ENCODE results near the gene ALKBH5.

ALKBH5 gene

GRCh38 chr17:18218756-18219415 lies 35.3 kb downstream of the ALKBH5 start:
- DNase-seq (ENCODE audit: low read depth in 2 of 2) = no peak

DNA sequence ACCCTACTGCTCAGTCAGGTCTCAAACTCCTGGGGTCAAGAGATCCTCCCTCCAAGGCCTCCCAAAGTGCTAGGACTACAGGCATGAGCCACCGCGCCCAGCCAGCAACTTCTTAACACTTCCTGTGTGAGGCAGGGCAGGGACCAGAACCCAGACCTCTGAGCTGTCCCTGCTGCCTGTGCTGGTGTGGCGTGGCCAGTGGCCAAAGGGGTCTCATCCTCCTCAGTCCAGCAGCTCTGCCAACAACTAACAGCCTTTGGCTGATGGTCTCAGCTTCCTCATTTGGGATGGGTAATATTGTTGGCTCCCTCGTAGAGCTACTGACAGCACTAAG lies 40.4 kb downstream of the ALKBH5 start:
- DNase-seq (ENCODE audit: low read depth in 2 of 2) = no peak

DNA sequence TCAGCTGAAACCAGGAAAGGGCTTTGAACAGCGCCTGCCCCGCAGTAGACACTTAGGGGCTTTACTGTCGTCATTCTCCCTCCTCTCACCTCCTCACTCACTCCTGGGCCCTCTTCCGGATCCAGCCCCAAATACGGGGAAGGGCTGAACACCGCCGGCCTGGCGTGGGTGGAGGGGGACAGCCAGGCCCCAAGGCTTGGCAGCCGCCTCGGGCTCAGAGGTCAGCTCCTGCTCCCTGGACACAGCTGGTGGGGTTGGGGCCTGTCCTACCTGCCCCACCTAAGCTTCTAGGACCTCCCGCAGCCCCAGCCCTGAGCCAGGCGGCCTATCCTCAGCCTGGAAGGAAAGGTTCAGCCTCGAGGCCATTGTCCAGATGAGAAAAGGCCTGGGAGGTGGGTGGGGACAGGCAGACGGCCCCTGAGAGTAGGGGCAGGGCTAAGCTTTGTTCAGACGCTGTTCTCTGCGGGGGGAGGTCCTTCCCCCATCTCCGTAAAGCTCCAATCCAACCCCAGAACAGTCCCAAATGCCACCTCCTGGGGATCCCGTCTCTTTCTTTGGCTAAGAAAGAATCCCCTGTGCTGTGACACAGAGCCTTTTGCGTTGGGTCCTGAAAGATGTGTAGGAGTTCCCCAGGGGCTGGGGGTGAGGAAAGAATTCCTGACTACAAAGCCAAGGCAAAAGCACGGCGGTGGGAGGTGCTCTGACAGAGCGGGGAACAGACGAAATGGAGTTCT lies 40.9 kb downstream of the ALKBH5 start:
- DNase-seq (ENCODE audit: low read depth in 2 of 2) = no peak

- peak; percentile 89 to 94 for DNase-seq (ENCODE audit: low read depth in 2 of 2)
These were observed 41.6 kb downstream of the ALKBH5 start, which contains the start of gene LLGL1 for GRCh38 chr17:18225121-18225641. Gene LLGL1 (plus strand): TSS chr17:18225635. CDS start chr17:18225683, 48 bp downstream.

- no peak for DNase-seq (ENCODE audit: low read depth in 2 of 2)
These were observed 42.1 kb downstream of the ALKBH5 start for GRCh38 chr17:18225642-18226283.

DNA sequence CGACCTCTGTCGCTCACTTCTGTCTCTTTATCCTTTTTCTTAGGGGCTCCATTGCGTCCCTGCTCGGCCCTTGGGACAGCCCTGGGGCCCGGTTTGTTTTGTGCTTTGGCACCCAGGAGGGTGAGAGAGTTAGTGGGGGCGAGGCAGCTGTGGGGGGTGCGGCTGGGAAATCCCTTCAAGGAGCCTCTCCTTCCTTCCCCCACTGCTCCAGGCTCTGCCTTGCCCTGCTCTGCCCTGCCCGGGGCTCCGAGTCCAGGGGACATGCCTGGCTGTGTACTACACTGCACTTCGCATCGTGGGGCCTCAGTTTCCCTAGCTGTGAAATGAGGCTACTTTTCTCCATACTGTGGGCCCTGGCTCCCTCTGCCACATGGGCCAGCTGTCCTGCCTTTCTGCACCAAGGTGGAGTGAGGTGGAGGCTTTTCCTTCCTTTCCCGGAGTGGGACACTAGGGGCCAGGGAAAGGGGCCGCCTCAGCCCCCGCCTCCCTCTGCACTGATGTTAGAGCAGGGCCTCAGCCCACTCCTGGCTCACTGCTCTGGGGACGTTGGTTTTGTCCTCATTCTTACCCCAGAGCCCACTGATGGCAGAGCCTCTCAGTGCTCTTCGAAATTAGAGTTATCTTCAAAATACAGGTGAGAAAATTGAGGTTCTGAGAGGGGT lies 42.8 kb downstream of the ALKBH5 start:
- DNase-seq (ENCODE audit: low read depth in 2 of 2) = no peak

GRCh38 chr17:18227635-18228034 lies 44.0 kb downstream of the ALKBH5 start:
- no peak for DNase-seq (ENCODE audit: low read depth in 2 of 2)

DNA sequence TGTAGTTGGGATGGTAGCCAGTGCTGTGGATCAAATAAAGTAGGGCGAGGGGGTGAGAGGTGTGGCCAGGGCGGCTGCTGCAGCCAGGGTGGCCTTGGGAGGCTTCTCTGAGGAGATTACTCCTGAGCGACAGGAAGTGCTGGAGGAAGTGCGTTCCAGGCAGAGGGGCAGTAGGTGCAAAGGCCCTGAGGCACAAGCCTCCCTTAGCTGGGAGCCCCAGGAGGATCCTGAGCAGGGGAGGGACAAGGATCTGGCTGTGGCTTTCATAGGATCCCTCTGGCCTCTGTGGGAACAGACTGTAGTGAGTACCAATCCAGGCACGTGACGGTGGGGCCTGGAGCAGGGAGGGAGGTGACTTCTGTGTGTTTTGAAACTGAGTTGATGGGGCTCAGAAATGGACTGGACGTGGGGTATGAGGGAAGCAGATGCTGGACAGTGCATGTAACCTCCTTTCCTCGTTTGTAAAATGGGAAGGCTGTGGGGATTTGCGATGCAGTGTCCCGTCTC lies 44.6 kb downstream of the ALKBH5 start:
- DNase-seq (ENCODE audit: low read depth in 2 of 2) = no peak

- no peak for DNase-seq (ENCODE audit: low read depth in 2 of 2)
These were observed 45.6 kb downstream of the ALKBH5 start for GRCh38 chr17:18229254-18229653.

GRCh38 chr17:18229771-18230170 lies 46.1 kb downstream of the ALKBH5 start:
- no peak for DNase-seq (ENCODE audit: low read depth in 2 of 2)

GRCh38 chr17:18230288-18231141 lies 46.9 kb downstream of the ALKBH5 start:
- DNase-seq (ENCODE audit: low read depth in 2 of 2) = no peak

DNA sequence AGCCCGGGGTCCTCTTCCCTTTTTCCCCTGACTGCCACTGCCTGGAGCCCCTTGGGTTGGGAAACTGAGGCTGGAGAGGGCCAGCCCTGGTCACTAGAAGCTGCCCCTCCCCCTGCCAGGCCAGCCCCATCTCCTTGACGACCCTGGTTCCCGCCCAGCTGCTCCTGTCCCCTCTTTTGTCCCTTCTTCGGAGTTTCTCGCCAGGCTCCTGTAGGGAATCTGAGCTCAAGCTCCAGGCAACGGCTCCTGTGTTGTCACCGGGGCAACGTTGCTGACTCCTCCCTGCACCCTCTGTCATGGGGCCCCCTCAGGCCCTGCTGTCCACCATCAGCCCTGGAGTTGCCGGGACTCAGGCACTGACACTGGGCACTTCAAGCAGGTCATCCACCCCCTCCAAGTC lies 47.5 kb downstream of the ALKBH5 start:
- no peak for DNase-seq (ENCODE audit: low read depth in 2 of 2)

GRCh38 chr17:18233803-18234518 lies 50.3 kb downstream of the ALKBH5 start:
- no peak for DNase-seq (ENCODE audit: low read depth in 2 of 2)

DNA sequence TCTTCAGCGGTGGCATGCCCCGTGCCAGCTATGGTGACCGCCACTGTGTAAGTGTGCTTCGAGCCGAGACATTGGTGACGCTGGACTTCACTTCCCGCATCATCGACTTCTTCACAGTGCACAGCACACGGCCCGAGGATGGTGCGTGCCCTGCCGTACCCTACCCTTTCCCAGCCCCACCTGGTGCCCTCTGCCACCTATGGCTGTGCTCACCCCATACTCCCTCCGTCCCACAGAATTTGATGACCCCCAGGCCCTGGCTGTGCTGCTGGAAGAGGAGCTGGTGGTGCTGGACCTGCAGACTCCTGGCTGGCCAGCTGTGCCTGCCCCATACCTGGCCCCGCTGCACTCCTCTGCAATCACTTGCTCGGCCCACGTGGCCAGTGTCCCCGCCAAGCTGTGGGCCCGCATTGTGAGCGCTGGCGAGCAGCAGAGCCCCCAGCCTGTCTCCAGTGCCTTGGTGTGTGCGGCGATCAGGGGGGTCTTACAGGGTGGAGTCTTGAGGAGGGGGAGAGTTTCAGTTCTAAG lies 51.3 kb downstream of the ALKBH5 start:
- no peak for DNase-seq (ENCODE audit: low read depth in 2 of 2)

DNA sequence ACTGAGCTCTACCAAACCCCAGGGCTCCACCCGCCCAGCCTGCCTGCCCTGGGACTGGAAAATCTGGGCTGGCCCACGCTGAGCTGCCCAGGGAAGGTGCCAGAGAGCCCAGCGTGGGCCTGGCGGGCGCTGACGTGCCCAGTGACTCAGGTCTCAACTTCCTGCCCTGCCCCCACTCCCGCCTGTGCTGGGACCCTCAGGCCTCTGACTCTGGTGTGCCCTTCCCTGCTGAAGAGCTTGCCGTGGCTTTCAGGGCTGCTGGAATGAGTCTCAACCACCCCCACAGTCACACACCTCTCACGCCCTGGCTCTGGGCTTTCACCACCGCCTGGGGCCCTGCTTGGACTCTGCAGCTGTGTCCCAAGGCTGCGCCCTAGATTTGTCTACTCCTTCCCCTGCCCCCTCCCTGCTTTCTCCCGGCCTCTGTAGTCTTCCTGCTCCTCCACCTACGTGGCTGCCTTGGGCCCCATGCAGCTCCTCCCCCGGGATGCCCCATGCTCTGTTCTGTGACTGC lies 52.2 kb downstream of the ALKBH5 start:
- no peak for DNase-seq (ENCODE audit: low read depth in 2 of 2)

DNA sequence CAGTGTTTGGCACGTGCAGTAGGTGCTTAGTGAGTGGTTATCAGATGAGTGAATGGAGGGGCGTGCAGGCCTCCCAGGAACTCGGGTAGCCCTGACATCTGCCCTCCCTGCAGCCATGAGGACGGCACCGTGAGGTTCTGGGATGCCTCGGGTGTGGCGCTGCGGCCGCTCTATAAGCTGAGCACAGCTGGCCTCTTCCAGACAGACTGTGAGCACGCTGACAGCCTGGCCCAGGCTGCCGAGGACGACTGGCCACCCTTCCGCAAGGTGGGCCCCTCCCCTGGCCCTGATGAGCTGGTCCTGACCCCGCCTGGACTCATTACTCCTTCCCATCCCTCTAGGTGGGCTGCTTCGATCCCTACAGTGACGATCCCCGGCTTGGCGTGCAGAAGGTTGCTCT lies 52.9 kb downstream of the ALKBH5 start:
- DNase-seq (ENCODE audit: low read depth in 2 of 2) = no peak

GRCh38 chr17:18237461-18237860 lies 53.8 kb downstream of the ALKBH5 start:
- no peak for DNase-seq (ENCODE audit: low read depth in 2 of 2)

DNA sequence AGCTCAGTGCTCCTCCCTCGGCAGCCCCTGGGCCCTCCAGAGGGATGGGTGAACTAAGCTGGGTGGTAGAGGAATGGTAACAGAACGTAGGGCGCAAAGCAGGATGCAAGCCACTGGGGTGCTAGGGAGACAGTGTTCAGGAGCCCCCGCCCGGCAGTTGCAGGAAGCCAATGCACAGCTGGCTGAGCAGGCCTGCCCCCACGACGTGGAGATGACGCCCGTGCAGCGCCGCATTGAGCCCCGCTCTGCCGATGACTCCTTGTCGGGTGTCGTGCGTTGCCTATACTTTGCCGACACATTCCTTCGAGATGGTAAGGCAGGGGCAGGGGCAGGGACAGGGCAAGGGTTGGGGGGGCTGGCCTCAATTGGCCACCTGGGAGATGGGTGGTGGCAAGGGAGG lies 54.7 kb downstream of the ALKBH5 start:
- no peak for DNase-seq (ENCODE audit: low read depth in 2 of 2)

DNA sequence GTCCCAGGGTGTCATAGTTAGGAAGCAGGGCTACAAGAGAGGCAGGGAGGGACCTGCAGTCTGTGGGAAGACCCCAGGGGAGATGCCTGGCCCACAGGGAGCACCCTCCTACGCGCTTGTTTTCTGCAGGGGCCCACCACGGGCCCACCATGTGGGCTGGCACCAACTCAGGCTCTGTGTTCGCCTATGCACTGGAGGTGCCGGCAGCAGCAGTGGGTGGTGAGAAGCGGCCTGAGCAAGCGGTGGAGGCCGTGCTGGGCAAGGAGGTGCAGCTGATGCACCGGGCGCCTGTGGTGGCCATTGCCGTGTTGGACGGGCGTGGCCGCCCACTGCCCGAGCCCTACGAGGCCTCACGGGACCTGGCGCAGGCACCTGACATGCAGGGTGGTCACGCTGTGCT lies 56.8 kb downstream of the ALKBH5 start:
- no peak for DNase-seq (ENCODE audit: low read depth in 2 of 2)

Measured in activated CD8-positive, alpha-beta memory T cell treated with anti-CD3 and anti-CD28 coated beads for 4 hours (primary cell).